OCI-LY1 (cell line): Measurements from ENCODE around the gene SIK2.

Source experiments
- H2AFZ ChIP-seq: fragments of 200-600 bp; sonication (generic), shearing (Covaris generic); 2 replicates; pipeline ENCODE4 v1.6.0; 2014; ENCODE audit warnings: antibody characterized with exemption, mild to moderate bottlenecking, low read length
- H3F3A ChIP-seq: fragments of 200-600 bp; sonication (generic), shearing (Covaris generic); 2 replicates; pipeline ENCODE4 v1.6.0; 2014; ENCODE audit warnings: mild to moderate bottlenecking, antibody characterized with exemption, low read length, moderate library complexity; ENCODE audit not compliant: insufficient read depth
- H3K27ac ChIP-seq: fragments of 200-600 bp; sonication (generic); 2 replicates; pipeline ENCODE4 v1.5.1; 2014; ENCODE audit warnings: low read length, mixed run types, mild to moderate bottlenecking, low read depth; ENCODE audit not compliant: poor library complexity, severe bottlenecking
- H3K27me3 ChIP-seq: fragments of 200-600 bp; sonication (generic); 2 replicates; pipeline ENCODE4 v1.6.0; 2014; ENCODE audit warnings: antibody characterized with exemption, mild to moderate bottlenecking, low read length, moderate library complexity; ENCODE audit not compliant: insufficient read depth
- H3K36me3 ChIP-seq: fragments of 200-600 bp; sonication (generic); 2 replicates; pipeline ENCODE4 v1.6.1; 2014; ENCODE audit warnings: mild to moderate bottlenecking, antibody characterized with exemption, low read length, moderate library complexity, mixed read lengths; ENCODE audit not compliant: insufficient read depth
- H3K4me1 ChIP-seq: fragments of 200-600 bp; sonication (generic); 2 replicates; pipeline ENCODE4 v1.5.1; 2014; ENCODE audit warnings: mild to moderate bottlenecking, low read length, moderate library complexity; ENCODE audit not compliant: insufficient read depth, severe bottlenecking
- H3K4me2 ChIP-seq: fragments of 200-600 bp; sonication (generic), shearing (Covaris generic); 2 replicates; pipeline ENCODE4 v1.6.1; 2014; ENCODE audit warnings: low read length
- H3K4me3 ChIP-seq: fragments of 200-600 bp; sonication (generic); 2 replicates; pipeline ENCODE4 v1.5.1; 2014; ENCODE audit warnings: low read length, low read depth, mild to moderate bottlenecking, mixed read lengths; ENCODE audit not compliant: poor library complexity, severe bottlenecking
- H3K79me2 ChIP-seq: fragments of 200-600 bp; shearing (Covaris generic); 2 replicates; pipeline ENCODE4 v1.6.1; 2016; ENCODE audit warnings: mixed run types, low read length, mixed read lengths; ENCODE audit not compliant: insufficient read depth
- H3K9ac ChIP-seq: fragments of 200-600 bp; sonication (generic), shearing (Covaris generic); 2 replicates; pipeline ENCODE4 v1.6.1; 2014; ENCODE audit warnings: mild to moderate bottlenecking, low read length, mixed read lengths
- H3K9me2 ChIP-seq: fragments of 200-600 bp; sonication (generic), shearing (Covaris generic); 2 replicates; pipeline ENCODE4 v1.6.1; 2014; ENCODE audit warnings: low read depth, mild to moderate bottlenecking, low read length, mixed read lengths
- H3K9me3 ChIP-seq: fragments of 200-600 bp; shearing (Covaris generic); 2 replicates; pipeline ENCODE4 v1.6.1; 2014; ENCODE audit warnings: low read length, mixed read lengths
- H4K20me1 ChIP-seq: fragments of 200-600 bp; sonication (generic), shearing (Covaris generic); 2 replicates; pipeline ENCODE4 v1.6.0; 2016; ENCODE audit warnings: mild to moderate bottlenecking, low read length; ENCODE audit not compliant: insufficient read depth
- CTCF ChIP-seq: fragments of 200-600 bp; sonication (generic), shearing (Covaris generic); IDR thresholded peaks from 2 replicates; pipeline ENCODE4 v1.5.1; 2017; ENCODE audit warnings: mild to moderate bottlenecking, antibody characterized with exemption, low read length, moderate library complexity, mixed read lengths
- EZH2 ChIP-seq: fragments of 200-600 bp; sonication (generic), shearing (Covaris generic); IDR thresholded peaks from 2 replicates; pipeline ENCODE4 v1.8.0; 2017; ENCODE audit warnings: borderline replicate concordance, mixed run types, mild to moderate bottlenecking, antibody characterized with exemption, low read length, moderate library complexity, mixed read lengths

The SIK2 gene

GRCh38 chr11:111703576-111703975 is 101.3 kb downstream of the SIK2 start:
- TF ChIP-seq CTCF = no peak
- no peak for TF ChIP-seq EZH2
- Histone ChIP-seq H4K20me1 (no peaks in the 10 kb centered on the region), H2AFZ (no peak overlapping the region), H3K27me3 (no peaks in the 10 kb centered on the region), H3K4me2 (no peak overlapping the region), H3K9me3 (no peaks in the 10 kb centered on the region), H3K79me2 (no peaks in the 10 kb centered on the region), H3K4me1 (no peaks in the 10 kb centered on the region), H3F3A (no peaks in the 10 kb centered on the region), H3K27ac (no peak overlapping the region), H3K36me3 (peaks cover 56% of the 10 kb centered on the region; the same call in 1 of the 2 replicates), H3K9ac (no peak overlapping the region), H3K4me3 (no peak overlapping the region), H3K9me2 (no peaks in the 10 kb centered on the region)

GRCh38 chr11:111707039-111707690 is 104.9 kb downstream of the SIK2 start:
- H3K4me2 ChIP-seq = no peak overlapping the region

GRCh38 chr11:111707691-111708067 is 105.4 kb downstream of the SIK2 start:
- H3K9me2 ChIP-seq = no peaks in the 10 kb centered on the region
- H3K36me3 ChIP-seq = peaks cover 73% of the 10 kb centered on the region; the same call in 1 of the 2 replicates
- H3F3A ChIP-seq = no peaks in the 10 kb centered on the region
- H3K27me3 ChIP-seq = no peaks in the 10 kb centered on the region
- no peaks in the 10 kb centered on the region for H3K4me1 ChIP-seq
- no peaks in the 10 kb centered on the region for H3K9me3 ChIP-seq
- no peak overlapping the region for H3K27ac ChIP-seq
- TF ChIP-seq CTCF (no peak), EZH2 (no peak)
- H3K9ac ChIP-seq = no peak overlapping the region
- no peaks in the 10 kb centered on the region for H4K20me1 ChIP-seq
- H3K4me3 ChIP-seq = no peak overlapping the region
- H2AFZ ChIP-seq = no peak overlapping the region
- no peak overlapping the region for H3K4me2 ChIP-seq
- no peaks in the 10 kb centered on the region for H3K79me2 ChIP-seq

More at GRCh38 chr11:111707039-111707690, 104.9 kb downstream of the SIK2 start:
- no peaks in the 10 kb centered on the region for H3F3A ChIP-seq
- H3K4me1 ChIP-seq = no peaks in the 10 kb centered on the region
- no peaks in the 10 kb centered on the region for H3K27me3 ChIP-seq
- no peaks in the 10 kb centered on the region for H3K79me2 ChIP-seq
- H3K27ac ChIP-seq = no peak overlapping the region
- no peak overlapping the region for H3K9ac ChIP-seq
- no peaks in the 10 kb centered on the region for H3K9me3 ChIP-seq
- H4K20me1 ChIP-seq = no peaks in the 10 kb centered on the region
- TF ChIP-seq EZH2 (no peak), CTCF (no peak)
- H2AFZ ChIP-seq = no peak overlapping the region
- no peaks in the 10 kb centered on the region for H3K9me2 ChIP-seq
- H3K4me3 ChIP-seq = no peak overlapping the region
- peaks cover 70% of the 10 kb centered on the region; the same call in 1 of the 2 replicates for H3K36me3 ChIP-seq
